ENCODE data around the gene GP1BB.

- TF ChIP-seq CTCF (IDR thresholded peaks at IDR 0.05) (no peak), EP300 (IDR thresholded peaks at IDR 0.05) (no peak), POLR2A (IDR thresholded peaks at IDR 0.05) (no peak)
These were observed 2.4 kb upstream of the GP1BB start for GRCh38 chr22:19720999-19721329.

All from tibial nerve (tissue), 4 donors.